Measurements from ENCODE around the gene CD180. TPM values are rescaled to one million over a fixed set of nuclear protein-coding genes. Genes with fewer than 3 reads are reported as not detected.

Gene CD180
- total and polyA plus RNA-seq, 5 experiments from 2014 or later = 0.03 to 2.1 (median 0.72) TPM; not detected in 1

DNA sequence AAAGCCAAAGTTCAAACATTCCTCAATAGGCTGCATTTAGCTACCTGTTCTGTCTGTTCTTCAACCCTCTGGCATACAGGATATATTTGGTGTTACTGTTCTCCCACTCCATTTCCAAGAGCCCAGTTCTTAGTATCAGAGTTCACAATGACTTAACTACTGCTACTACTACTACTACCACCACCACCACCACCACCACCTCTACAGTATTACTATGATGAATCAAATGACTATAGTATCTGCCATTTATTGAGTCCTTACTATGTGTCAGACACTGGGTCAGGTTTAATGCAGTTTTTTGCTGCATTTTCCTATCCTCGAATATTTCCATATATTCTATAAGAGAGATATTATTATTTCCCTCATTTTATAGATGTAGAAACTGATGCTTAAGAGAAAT lies 937 bp upstream of the CD180 start:
- peaks cover 20 to 92% (median 58%) of the 10 kb centered on the region in 4 donors for H3K4me1 Mint-ChIP-seq
- peaks cover 0 to 16% (median 6%) of the 10 kb centered on the region in 9 donors for H3K9me3 Mint-ChIP-seq
- ATAC-seq = no peak
- H3K27ac Mint-ChIP-seq = peak overlapping the region in 4 of 10 donors; percentile 7 to 93 (median 68)
- peak overlapping the region in 1 of 10 donors; percentile 86 for H3K4me3 Mint-ChIP-seq
- H3K27me3 Mint-ChIP-seq = no peaks in the 10 kb centered on the region
- H3K36me3 Mint-ChIP-seq = peaks cover 0 to 12% (median 6%) of the 10 kb centered on the region in 3 donors
- DNase-seq = no peak
- POLR2A ChIA-PET = interaction anchor here (0.9 to 3.1 kb wide), 3 partner anchors 11 to 32 kb away, joined by 3 to 15 read pairs (median 4); no protein-coding TSS in a partner anchor

DNA sequence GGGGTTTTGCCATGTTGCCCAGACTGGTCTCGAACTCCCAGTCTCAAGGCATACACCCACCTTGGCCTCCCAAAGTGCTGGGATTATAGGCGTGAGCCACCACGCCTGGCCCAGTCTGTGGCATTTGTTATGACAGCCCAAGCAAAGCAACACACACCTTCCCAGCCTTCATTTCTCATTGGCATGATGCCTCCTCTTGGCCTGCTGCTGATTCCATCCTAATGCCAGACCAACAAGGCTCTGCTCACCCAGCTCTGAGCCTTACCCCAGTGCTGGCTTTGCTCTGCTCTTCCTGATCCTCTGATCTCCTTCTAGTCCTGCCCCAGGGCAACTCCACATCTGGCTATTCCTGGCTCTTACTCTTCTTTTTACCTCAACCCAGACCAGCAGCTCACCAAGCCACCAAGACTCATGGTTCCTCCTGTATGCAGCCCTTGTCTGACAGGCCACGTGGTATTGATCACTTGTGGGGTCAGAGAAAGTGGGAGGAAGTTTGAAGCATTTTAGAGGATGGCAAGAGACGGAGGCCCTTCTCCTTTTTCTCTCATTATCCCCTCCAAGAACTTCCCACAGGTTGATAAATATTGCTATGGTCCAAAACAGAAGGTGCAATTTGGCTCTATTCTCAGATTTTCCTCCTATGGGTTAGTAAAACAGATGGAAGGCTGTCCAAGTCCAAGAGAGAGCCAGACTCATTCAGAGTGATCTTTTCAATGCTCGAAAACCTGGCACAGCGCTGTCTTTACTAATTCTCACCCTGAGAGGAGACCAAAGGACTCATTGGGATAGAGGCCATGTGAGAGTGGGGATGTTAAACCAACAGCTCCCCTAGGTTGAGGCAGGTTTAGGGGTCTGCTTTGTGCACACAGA lies 958 bp downstream of the CD180 start:
- DNase-seq (no peak), ATAC-seq (no peak)
- H3K27me3 Mint-ChIP-seq = no peaks in the 10 kb centered on the region
- peak overlapping the region in 5 of 10 donors; percentile 20 to 93 (median 41) for H3K27ac Mint-ChIP-seq
- H3K4me1 Mint-ChIP-seq = peaks cover 22 to 89% (median 45%) of the 10 kb centered on the region in 4 donors
- POLR2A ChIA-PET = interaction anchor here (0.5 to 3.1 kb wide), 4 partner anchors 12 to 28 kb away, joined by 3 to 15 read pairs (median 5); no protein-coding TSS in a partner anchor
- H3K4me3 Mint-ChIP-seq = peak overlapping the region in 2 of 10 donors; percentile 44 to 86
- peaks cover 0 to 9% (median 7%) of the 10 kb centered on the region in 3 donors for H3K36me3 Mint-ChIP-seq
- H3K9me3 Mint-ChIP-seq = peaks cover 0 to 12% (median 5%) of the 10 kb centered on the region in 9 donors

DNA sequence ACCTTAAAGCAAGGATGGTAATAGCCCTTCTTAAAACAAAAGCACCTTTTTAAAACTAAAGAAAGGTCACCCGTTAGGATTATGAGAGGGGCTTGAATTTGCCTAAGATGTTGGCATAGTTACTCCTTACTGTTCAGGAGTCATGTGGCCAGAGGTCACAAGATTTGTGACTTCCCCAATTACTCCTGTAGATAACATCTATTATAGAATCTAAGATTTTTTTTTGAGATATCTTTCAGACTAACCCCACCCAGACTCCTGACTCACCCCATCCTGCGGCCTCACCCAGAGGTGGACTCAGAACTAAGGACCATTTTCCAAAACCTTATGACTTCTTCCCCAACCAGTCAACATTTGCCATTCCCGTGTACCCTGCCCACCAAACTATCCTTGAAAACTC lies 2.4 kb downstream of the CD180 start:
- DNase-seq (no peak), ATAC-seq (no peak)
- Mint-ChIP-seq H3K9me3 (peaks cover 0 to 8% (median 3%) of the 10 kb centered on the region in 9 donors), H3K27me3 (no peaks in the 10 kb centered on the region), H3K36me3 (peaks cover 0 to 6% (median 5%) of the 10 kb centered on the region in 3 donors), H3K27ac (peak overlapping the region in 3 of 10 donors; percentile 65 to 93 (median 81)), H3K4me1 (peaks cover 25 to 91% (median 41%) of the 10 kb centered on the region in 4 donors), H3K4me3 (peak overlapping the region in 1 of 10 donors; percentile 86)
- POLR2A ChIA-PET = interaction anchor here (1.0 to 1.2 kb wide), 3 partner anchors 8 to 12 kb away, joined by 3 read pairs; no protein-coding TSS in a partner anchor

DNA sequence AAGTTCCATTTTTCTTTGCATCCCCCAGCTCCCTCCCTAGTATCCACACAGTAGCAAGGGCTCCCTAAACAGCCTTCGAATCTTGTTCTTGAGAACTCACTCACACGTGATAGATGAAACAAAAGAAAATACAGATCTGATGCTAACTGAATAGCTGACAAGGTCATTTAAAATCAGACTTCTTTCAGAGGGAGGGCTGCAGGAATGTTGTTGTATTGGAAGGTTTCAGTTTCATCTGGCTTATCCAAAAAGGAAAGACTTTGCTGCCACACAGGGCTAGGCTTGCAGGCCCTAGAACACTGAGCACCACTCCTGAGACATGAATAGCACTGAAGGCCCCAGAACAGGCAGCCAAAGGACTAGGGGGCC lies 3.2 kb downstream of the CD180 start:
- Mint-ChIP-seq H3K27ac (peak overlapping the region in 5 of 10 donors; percentile 25 to 93 (median 58)), H3K4me3 (peak overlapping the region in 1 of 10 donors; percentile 77), H3K9me3 (peaks cover 0 to 3% (median 0%) of the 10 kb centered on the region in 9 donors), H3K4me1 (peaks cover 27 to 91% (median 41%) of the 10 kb centered on the region in 4 donors), H3K27me3 (no peaks in the 10 kb centered on the region), H3K36me3 (peaks cover 0 to 4% (median 2%) of the 10 kb centered on the region in 3 donors)
- POLR2A ChIA-PET = interaction anchor here (1.0 to 1.3 kb wide), 4 partner anchors 9 to 13 kb away, joined by 3 to 7 read pairs (median 3); no protein-coding TSS in a partner anchor
- ATAC-seq (no peak), DNase-seq (no peak)

DNA sequence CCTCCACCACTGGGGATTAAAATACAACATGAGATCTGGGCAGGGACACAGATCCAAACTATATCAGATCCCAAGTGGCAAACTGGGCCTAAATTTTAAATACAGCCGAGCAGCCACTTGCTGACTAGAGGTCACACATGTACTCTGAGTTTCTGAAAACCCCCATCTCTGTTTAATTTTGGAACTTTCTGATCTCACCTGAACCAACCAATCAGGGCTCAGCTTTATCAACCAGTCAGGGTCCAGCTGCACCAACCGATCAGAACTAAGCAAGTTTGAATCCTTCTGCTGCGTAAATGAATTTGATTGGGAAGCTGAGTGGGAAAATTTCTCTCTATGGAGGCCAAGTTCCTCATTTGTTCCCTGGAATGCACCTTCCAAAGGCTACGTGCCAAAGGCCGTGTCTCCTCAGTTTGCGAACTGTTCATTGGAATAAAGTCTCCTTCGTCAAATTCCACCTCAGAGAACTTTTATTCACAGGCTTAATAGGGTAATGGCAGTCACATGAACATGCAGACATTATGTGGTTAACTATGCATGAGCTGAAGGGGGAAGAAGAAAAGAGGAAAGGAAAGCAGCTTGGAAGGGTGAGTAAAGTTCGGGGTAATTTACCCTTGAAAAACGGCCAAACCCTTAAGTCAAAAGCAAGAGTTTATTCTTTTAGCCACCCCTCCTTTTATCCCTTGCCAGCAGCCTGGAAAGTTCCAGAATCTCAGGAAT lies 3.7 kb downstream of the CD180 start:
- Mint-ChIP-seq H3K36me3 (peaks cover 0 to 4% (median 2%) of the 10 kb centered on the region in 3 donors), H3K27ac (peak overlapping the region in 3 of 10 donors; percentile 25 to 93 (median 58)), H3K27me3 (no peaks in the 10 kb centered on the region), H3K4me3 (peak overlapping the region in 1 of 10 donors; percentile 77), H3K9me3 (peaks cover 0 to 3% (median 0%) of the 10 kb centered on the region in 9 donors), H3K4me1 (peaks cover 31 to 91% (median 44%) of the 10 kb centered on the region in 4 donors)
- DNase-seq = no peak
- POLR2A ChIA-PET = interaction anchor here (1.0 to 1.3 kb wide), 4 partner anchors 10 to 13 kb away, joined by 3 to 7 read pairs (median 3); no protein-coding TSS in a partner anchor
- ATAC-seq = no peak

DNA sequence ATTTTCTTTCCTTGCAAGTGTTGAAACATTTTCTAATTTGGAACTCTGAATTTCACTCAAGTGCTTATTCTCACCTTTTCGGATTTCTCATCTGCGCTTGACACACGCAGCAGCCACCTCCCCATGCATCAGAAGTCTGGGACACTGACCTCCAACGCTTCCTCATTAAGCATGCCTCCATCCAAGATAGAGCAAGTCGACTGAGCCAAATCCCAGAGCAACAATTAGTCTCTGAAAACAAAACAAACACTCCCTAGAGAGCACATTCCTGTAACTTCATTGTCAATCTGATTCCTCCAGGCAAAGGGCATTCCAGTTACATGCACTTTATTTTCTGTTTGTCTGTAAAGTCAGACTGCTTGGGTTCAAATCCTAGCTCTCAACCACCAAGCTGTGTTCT lies 5.7 kb downstream of the CD180 start:
- Mint-ChIP-seq H3K4me3 (peak overlapping the region in 1 of 10 donors; percentile 12), H3K36me3 (peaks cover 0 to 4% (median 2%) of the 10 kb centered on the region in 3 donors), H3K4me1 (peaks cover 34 to 93% (median 51%) of the 10 kb centered on the region in 4 donors), H3K9me3 (peaks cover 0 to 3% (median 0%) of the 10 kb centered on the region in 9 donors), H3K27me3 (no peaks in the 10 kb centered on the region), H3K27ac (peak overlapping the region in 4 of 10 donors; percentile 8 to 50 (median 22))
- POLR2A ChIA-PET = interaction anchor here (1.3 to 3.3 kb wide), 4 partner anchors 11 to 23 kb away, joined by 3 to 15 read pairs (median 4); no protein-coding TSS in a partner anchor
- ATAC-seq (no peak), DNase-seq (no peak)

DNA sequence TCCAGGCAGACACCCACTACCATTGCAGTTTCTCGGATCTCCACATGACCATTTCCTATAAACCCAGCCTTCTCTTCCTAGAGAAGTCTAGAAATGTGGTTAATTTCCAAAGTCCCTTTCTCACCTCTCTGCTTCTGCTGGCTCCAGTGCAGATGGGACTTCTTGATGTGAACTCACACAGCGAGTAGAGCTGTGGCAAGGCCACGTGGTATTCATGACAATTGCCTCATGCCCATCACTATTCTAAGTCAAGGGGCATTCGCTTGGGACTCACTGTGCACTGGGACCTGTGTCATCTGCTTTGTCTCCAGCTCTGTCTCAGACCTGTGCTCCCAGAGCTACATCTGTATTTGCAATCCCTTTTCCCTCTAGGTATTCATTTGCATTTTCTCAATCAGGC lies 6.2 kb downstream of the CD180 start:
- POLR2A ChIA-PET = interaction anchor here (1.3 to 3.3 kb wide), 3 partner anchors 11 to 23 kb away, joined by 4 to 15 read pairs (median 4); no protein-coding TSS in a partner anchor
- Mint-ChIP-seq H3K9me3 (peaks cover 0 to 3% (median 0%) of the 10 kb centered on the region in 9 donors), H3K27ac (peak overlapping the region in 3 of 10 donors; percentile 39 to 73 (median 50)), H3K4me1 (peaks cover 31 to 89% (median 48%) of the 10 kb centered on the region in 4 donors), H3K4me3 (no peak overlapping the region), H3K36me3 (peaks cover 0 to 4% (median 2%) of the 10 kb centered on the region in 3 donors), H3K27me3 (no peaks in the 10 kb centered on the region)
- DNase-seq (no peak), ATAC-seq (no peak)

DNA sequence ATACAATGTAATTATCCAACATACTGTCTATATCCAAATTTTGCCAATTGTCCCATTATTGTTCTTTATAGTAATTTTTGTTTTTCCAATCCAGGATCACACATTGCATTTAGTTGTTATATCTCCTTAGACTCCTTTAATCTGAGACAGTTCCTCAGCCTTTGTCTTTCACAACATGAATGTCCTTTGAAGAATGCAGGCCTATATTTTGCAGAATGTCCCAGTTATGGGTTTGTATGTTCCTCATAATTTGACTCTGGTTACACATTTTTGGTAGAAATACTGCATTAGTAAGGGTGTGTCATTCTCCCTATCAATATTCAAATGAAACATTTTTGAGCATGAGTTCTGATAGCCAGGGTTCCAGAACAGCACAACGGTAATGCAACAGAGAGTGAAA lies 6.7 kb downstream of the CD180 start:
- peaks cover 0 to 3% (median 0%) of the 10 kb centered on the region in 9 donors for H3K9me3 Mint-ChIP-seq
- H3K27ac Mint-ChIP-seq = peak overlapping the region in 4 of 10 donors; percentile 11 to 80 (median 56)
- H3K4me1 Mint-ChIP-seq = peaks cover 31 to 86% (median 47%) of the 10 kb centered on the region in 4 donors
- ATAC-seq (no peak), DNase-seq (no peak)
- peaks cover 0 to 4% (median 2%) of the 10 kb centered on the region in 3 donors for H3K36me3 Mint-ChIP-seq
- POLR2A ChIA-PET = interaction anchor here (3.3 kb wide), 1 partner anchor 11 kb away, joined by 15 read pairs; no protein-coding TSS in a partner anchor
- H3K27me3 Mint-ChIP-seq = no peaks in the 10 kb centered on the region
- no peak overlapping the region for H3K4me3 Mint-ChIP-seq

DNA sequence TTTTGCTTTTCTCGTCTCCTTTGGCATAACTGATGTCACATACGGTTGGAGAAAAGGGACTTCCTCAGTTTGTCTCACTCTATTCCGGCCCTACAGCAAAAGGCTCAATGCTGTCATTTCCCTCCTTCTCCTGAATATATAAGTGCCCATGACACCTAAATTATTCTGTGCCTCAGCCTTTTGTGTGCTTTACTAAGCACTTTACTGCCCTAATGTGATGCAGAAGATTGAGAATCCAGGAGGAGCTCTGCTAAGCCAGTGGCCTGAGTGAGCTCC lies 7.6 kb downstream of the CD180 start:
- H3K4me3 Mint-ChIP-seq = peak overlapping the region in 1 of 10 donors; percentile 31
- H3K27ac Mint-ChIP-seq = peak overlapping the region in 6 of 10 donors; percentile 22 to 80 (median 70)
- H3K36me3 Mint-ChIP-seq = peaks cover 0 to 4% (median 2%) of the 10 kb centered on the region in 3 donors
- no peak for DNase-seq
- H3K27me3 Mint-ChIP-seq = no peaks in the 10 kb centered on the region
- POLR2A ChIA-PET = interaction anchor here (1.0 to 3.3 kb wide), 2 partner anchors 10 to 24 kb away, joined by 3 to 15 read pairs; no protein-coding TSS in a partner anchor
- H3K9me3 Mint-ChIP-seq = peaks cover 0 to 3% (median 0%) of the 10 kb centered on the region in 9 donors
- ATAC-seq = no peak
- H3K4me1 Mint-ChIP-seq = peaks cover 29 to 77% (median 45%) of the 10 kb centered on the region in 4 donors

DNA sequence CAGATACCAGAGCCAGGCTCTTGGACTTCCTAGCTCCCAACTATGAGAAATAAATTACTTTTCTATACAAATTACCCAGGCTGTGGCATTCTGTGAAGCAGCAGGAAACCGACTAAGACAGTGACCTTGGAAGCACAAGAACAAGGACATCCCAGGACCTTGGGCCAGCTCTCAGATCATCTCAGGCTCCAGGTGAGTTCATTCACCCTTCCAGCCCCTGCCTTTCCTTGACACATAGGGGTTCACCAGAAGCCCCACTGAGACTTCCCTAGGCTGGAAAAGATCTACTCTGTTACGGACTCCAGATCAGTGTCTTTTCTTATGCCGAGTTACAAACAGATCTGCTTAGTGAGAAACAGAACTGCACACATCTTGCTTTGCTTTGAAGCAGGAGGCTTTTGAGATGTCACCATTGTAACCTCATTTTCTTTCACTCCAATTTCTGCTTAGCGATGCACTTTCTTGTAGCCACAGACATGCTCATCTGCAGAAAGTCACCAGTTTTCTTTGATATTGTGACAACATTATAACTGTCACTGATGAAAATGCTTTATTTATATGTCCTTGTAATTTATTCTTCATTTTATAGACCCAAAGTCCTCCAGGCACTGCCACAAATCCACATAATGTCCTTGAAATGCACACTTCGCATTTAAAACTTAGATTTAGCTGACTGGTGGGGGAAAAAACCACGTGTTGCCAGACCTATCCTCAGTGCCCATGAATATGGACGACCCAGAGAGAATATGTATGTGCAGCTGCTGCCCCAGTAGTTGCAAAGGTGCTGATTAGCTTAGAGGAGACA lies 8.1 kb downstream of the CD180 start:
- ATAC-seq = peak in 1 of 2 donors; percentile 57
- Mint-ChIP-seq H3K27me3 (no peaks in the 10 kb centered on the region), H3K4me1 (peaks cover 29 to 77% (median 43%) of the 10 kb centered on the region in 4 donors), H3K36me3 (peaks cover 0 to 4% (median 2%) of the 10 kb centered on the region in 3 donors), H3K27ac (peak overlapping the region; percentile 7 to 80 (median 64)), H3K9me3 (peaks cover 0 to 3% (median 0%) of the 10 kb centered on the region in 9 donors), H3K4me3 (peak overlapping the region in 5 of 10 donors; percentile 8 to 66 (median 38))
- DNase-seq = no peak
- POLR2A ChIA-PET = interaction anchor here (0.9 to 3.3 kb wide), 4 partner anchors 9 to 24 kb away, joined by 3 to 15 read pairs (median 4); no protein-coding TSS in a partner anchor
